ENCODE results near the gene OBP2B.
"Not testable (repeated sequence)": the region's sequence is repeated elsewhere in the genome, so short reads cannot be mapped to it uniquely, and the experiment has no call there.

OBP2B gene

GRCh38 chr9:133238272-133238850, 29.3 kb upstream of the OBP2B start:
- no peak for DNase-seq

DNA sequence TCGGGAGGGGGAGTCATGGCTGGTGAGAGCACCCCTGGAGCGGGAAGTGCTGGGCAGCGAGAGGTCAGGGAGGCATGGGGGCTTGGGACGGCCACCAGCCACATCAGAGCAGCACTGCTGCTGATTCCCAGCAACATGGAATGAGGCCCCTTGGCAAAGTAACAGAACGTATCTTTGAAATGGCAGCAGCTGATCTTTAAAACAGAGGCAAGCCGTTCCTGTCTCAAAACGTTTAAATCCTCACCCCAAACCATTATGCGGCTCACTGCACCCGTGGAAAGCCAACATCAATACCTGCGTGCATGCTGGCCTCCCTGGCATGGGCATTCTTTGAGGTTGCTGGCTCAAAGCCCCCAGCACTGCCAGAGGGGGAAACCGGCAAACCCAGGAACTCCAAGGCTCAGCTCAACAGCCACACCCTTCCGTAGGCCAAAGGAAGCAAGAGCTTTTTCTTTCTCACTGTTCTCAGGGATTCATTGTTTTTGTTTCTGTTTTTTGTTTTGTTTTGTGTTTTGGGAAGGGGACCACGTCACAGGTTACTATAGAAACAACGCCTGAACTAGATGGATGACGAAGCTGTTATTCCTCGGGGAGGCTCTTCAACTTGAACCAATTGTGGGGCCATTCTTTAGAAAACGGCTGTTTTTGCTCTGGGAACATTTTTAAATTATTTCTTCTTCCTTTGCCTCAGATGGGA, 28.1 kb upstream of the OBP2B start:
- DNase-seq: no peak

- DNase-seq: not testable (repeated sequence)
Measured at GRCh38 chr9:133236291-133237034, 27.4 kb upstream of the OBP2B start.

DNA sequence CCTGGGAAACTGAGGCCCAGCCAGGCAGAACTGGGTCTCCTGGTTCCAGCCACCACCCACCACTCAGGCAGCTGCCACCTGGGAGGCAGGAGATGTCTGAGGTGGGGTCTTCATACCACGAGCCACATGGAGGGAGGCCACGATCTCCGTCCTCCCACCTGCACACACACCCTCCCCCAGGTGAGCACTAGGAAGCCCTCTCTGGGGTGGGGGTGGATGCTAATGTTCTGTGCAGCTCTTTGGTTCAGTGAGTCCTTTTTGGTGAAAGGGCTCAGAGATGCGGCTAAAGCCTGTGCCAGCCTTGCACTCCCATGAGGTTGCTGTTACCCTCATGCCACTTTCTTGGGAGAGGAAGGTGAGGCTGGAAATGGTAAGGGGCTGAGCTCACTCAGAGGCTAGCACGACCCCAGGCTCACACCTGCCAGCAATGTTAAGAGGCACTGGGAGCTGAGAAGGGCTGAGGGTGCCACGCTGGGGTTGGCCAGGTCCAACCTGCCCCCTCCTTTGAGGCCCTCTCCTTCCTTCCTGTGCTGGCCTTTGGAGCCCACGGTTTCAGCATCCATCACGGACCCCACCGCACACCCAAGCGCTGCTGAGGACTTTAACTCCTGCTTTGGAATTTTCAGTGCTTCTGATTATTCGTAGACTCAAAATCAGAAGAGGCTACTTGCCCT, 26.6 kb upstream of the OBP2B start:
- no peak for DNase-seq

DNA sequence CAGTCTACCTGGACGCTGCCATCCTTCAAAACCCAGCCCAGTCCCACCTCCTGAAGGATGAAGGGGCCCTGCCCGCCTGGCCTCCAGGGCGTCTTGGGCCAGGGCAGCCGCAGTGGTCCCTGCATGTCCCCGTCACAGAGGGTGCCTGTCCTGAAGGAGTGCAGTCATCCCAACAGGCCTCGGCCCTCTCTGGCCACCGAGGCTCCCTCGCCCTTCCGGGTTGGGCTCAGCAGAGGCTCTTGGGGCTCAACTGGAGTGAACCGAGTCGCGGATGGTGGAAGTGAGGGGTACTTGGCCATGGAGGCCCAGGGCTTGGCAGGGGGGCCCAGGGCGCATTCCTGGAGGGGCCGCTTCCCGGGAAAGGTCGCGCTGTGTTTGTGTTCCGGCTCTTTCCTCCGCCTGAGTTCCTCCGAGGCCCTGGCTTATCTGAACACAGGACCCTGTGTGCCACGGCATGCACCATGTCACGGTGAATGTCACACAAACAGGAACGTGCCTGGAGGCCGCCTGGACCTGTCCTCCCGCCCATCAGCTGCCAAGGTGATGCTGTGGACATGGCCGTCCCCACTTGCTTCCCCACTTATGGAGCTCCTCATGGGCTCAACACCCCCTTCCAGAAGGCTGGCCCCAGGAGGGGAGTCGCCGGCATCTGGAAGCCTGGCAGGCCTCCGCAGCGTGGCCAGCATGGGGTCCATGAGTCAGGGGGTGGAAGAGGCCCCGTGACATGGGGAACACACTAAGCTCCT, 25.7 kb upstream of the OBP2B start:
- no peak for DNase-seq

GRCh38 chr9:133233681-133234432, 24.8 kb upstream of the OBP2B start:
- no peak for DNase-seq

DNA sequence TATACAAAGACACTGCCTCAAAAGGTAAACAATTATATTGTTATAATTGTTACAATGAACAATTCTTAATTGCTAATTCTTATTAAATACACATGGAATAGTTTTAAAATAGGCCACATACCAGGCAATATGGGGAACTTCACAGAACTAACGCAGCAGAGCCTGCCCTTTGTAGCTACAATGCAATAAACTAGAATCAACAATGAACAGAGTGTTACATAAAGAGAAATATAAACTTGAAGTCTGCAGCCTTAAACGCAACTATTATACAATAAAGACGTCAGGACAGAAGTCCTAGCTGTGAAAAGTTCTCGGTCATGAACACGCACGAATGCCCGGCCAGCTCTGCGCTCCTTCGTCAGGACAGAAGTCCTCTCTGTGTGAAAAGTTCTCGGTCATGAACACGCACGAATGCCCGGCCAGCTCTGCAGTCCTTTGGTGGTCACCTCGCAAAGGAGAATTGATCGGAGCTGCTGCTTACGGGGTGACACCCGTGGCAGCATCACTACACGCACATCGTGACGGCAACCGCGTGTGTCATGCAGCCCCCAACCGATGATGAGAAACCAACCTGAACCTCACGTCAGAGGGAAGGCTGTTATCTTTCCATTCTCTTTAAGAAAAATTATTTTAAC, 23.0 kb upstream of the OBP2B start:
- DNase-seq: not testable (repeated sequence)

- DNase-seq: not testable (repeated sequence)
Measured at GRCh38 chr9:133230514-133230913, 21.5 kb upstream of the OBP2B start.

- no peak for DNase-seq
Measured at GRCh38 chr9:133230093-133230492, 21.0 kb upstream of the OBP2B start.

GRCh38 chr9:133228474-133229193, 19.6 kb upstream of the OBP2B start:
- not testable (repeated sequence) for DNase-seq

DNA sequence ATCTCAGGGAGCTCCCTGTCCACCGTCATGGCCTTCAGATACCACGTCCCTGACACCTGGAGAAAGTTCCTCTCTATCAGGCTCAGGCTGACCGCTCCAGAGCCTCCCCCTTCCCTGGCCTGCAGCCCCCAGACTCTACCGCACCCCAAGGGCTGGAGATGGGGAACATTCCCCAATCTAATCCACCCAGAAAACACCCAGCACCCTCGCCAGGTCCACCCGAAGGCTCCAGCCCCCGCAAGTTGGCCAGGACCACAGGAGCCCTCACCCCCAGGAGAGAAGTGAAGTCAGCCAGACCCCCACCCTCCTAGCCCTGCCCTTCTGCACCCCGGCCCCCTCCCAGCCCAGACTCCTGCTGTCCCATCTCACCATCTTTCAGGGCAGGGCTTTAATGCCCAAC, 18.9 kb upstream of the OBP2B start:
- not testable (repeated sequence) for DNase-seq

GRCh38 chr9:133227242-133227860, 18.3 kb upstream of the OBP2B start:
- no peak for DNase-seq

- DNase-seq: no peak
Measured at GRCh38 chr9:133226219-133227171, 17.4 kb upstream of the OBP2B start.

DNA sequence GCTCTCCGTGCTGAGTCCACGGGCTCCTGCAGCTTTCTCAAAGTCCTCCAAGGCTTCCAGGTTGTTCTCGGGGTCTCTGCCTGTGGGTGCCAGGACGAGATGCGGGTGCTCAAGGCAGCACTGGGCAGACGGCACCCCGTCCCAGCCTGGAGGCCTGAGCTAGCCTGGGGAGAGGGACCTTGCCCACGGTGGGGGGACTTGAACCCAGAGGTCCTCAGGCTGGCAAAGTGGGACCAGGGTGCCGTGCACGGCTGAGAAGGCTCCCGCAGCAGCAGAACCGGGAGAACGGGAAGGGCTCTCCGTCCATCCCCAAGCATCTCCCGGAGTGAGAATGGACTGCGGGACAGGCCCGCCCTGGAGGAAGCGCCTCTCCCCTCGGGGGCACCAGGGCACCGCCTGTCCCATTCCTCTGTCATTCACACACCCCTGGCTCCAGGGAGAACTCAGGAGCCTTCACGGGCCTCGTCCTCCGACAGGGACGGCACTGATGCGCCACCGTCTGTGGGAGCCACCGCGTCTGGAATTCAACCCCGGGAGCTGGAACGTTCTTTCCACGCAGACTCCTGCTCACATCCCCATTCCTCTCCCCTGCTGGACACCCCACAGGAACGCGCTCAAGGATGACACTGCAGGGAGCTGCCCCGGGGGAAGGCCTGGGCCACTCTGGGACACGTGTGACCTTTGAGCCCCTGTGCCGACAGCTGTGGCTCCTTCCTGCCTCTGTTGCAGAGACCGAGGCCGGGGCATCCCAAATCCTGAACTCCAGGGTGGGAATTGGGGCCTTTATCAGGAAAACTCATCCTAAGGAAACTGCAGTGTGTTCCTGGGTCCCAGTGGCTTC, 16.3 kb upstream of the OBP2B start:
- no peak for DNase-seq

GRCh38 chr9:133224762-133225161, 15.7 kb upstream of the OBP2B start:
- no peak for DNase-seq

GRCh38 chr9:133223159-133223756, 14.2 kb upstream of the OBP2B start:
- DNase-seq: not testable (repeated sequence)

GRCh38 chr9:133221994-133222393, 12.9 kb upstream of the OBP2B start:
- DNase-seq: not testable (repeated sequence)
